HepG2 (cell line): ENCODE data around the gene CDT1. TPM values are rescaled to one million over a fixed set of nuclear protein-coding genes. Genes with fewer than 3 reads are reported as not detected.

ENCODE experiments used
- ATAD3A ChIP-seq: sonication (generic); formaldehyde crosslinking; IDR thresholded peaks from 2 replicates; pipeline ENCODE4 v1.4.0; 2020; ENCODE audit warnings: missing genetic modification reagents
- CBFB ChIP-seq: sonication (generic); formaldehyde crosslinking; IDR thresholded peaks from 2 replicates; pipeline ENCODE4 v1.4.0; 2020; ENCODE audit warnings: missing genetic modification reagents
- DNMT1 ChIP-seq: sonication (generic); formaldehyde crosslinking; IDR thresholded peaks from 2 replicates; pipeline ENCODE4 v1.5.1; 2020; ENCODE audit warnings: mild to moderate bottlenecking, missing genetic modification reagents
- FOXP4 ChIP-seq: sonication (generic); formaldehyde crosslinking; IDR thresholded peaks from 2 replicates; pipeline ENCODE4 v1.4.0; 2020; ENCODE audit warnings: missing genetic modification reagents
- HBP1 ChIP-seq: IDR thresholded peaks from 2 replicates; pipeline ENCODE4 v1.6.1; 2016; ENCODE audit warnings: low read depth, control low read depth
- HHEX ChIP-seq: IDR thresholded peaks from 2 replicates; pipeline ENCODE4 v1.6.1; 2016; ENCODE audit warnings: control low read depth
- HOXA3 ChIP-seq: sonication (generic); formaldehyde crosslinking; IDR thresholded peaks from 2 replicates; pipeline ENCODE4 v1.5.0; 2020; ENCODE audit warnings: missing genetic modification reagents
- HOXA7 ChIP-seq: sonication (generic); formaldehyde crosslinking; IDR thresholded peaks from 2 replicates; pipeline ENCODE4 v1.8.1; 2022; ENCODE audit warnings: mild to moderate bottlenecking, missing genetic modification reagents, moderate library complexity
- JUND ChIP-seq: sonication (generic); formaldehyde crosslinking; IDR thresholded peaks from 2 replicates; pipeline ENCODE4 v1.8.0; 2022; ENCODE audit warnings: mild to moderate bottlenecking, missing genetic modification reagents
- KAT8 ChIP-seq: IDR thresholded peaks from 2 replicates; pipeline ENCODE4 v1.6.1; 2016; ENCODE audit warnings: missing genetic modification reagents, missing compliant biosample characterization
- MAF1 ChIP-seq: sonication (generic); formaldehyde crosslinking; IDR thresholded peaks from 2 replicates; pipeline ENCODE4 v1.5.0; 2020; ENCODE audit warnings: missing genetic modification reagents, borderline replicate concordance
- NONO ChIP-seq, 2 experiments: fragments of 450-650 bp in 1 of 2; sonication (generic) in 1 of 2; formaldehyde crosslinking in 1 of 2; IDR thresholded peaks in 1 of 2; conservative IDR thresholded peaks in 1 of 2; 2 replicates each; pipeline versions ENCODE4 v1.6.1 to v1.8.0; 2017 to 2022; ENCODE audit warnings: mild to moderate bottlenecking in 1 of 2, missing genetic modification reagents in 1 of 2, moderate library complexity in 1 of 2
- PHF21A ChIP-seq: sonication (generic); formaldehyde crosslinking; IDR thresholded peaks from 2 replicates; pipeline ENCODE4 v1.5.0; 2020; ENCODE audit warnings: mild to moderate bottlenecking, missing genetic modification reagents
- RNF219 ChIP-seq: sonication (generic); formaldehyde crosslinking; IDR thresholded peaks from 2 replicates; pipeline ENCODE4 v1.5.0; 2020; ENCODE audit warnings: mild to moderate bottlenecking, missing genetic modification reagents
- RORA ChIP-seq: sonication (generic); formaldehyde crosslinking; IDR thresholded peaks from 2 replicates; pipeline ENCODE4 v1.5.0; 2020; ENCODE audit warnings: mild to moderate bottlenecking, missing genetic modification reagents, moderate library complexity
- TBX3 ChIP-seq: fragments of 450-650 bp; IDR thresholded peaks from 2 replicates; pipeline ENCODE4 v1.6.1; 2017; ENCODE audit warnings: antibody characterized with exemption, mild to moderate bottlenecking, inconsistent platforms, borderline replicate concordance
- TCF12 ChIP-seq, 2 experiments: fragments of 450-650 bp in 1 of 2; sonication (generic) in 1 of 2; formaldehyde crosslinking in 1 of 2; IDR thresholded peaks; 2 replicates each; pipeline versions ENCODE4 v1.6.1 to v1.8.0; 2017 to 2022; ENCODE audit warnings: antibody characterized with exemption in 1 of 2, mild to moderate bottlenecking in 1 of 2, missing genetic modification reagents in 1 of 2, moderate library complexity in 1 of 2
- TFDP1 ChIP-seq: IDR thresholded peaks from 2 replicates; pipeline ENCODE4 v1.6.1; 2016; ENCODE audit warnings: missing compliant biosample characterization, missing genetic modification reagents, borderline replicate concordance
- ZNF564 ChIP-seq: sonication (generic); formaldehyde crosslinking; IDR thresholded peaks from 2 replicates; pipeline ENCODE4 v1.8.1; 2023; ENCODE audit warnings: mild to moderate bottlenecking, missing genetic modification reagents
- ZNF597 ChIP-seq: sonication (generic); formaldehyde crosslinking; IDR thresholded peaks from 2 replicates; pipeline ENCODE4 v1.5.0; 2020; ENCODE audit warnings: missing genetic modification reagents
- ZNF629 ChIP-seq: sonication (generic); formaldehyde crosslinking; conservative IDR thresholded peaks from 2 replicates; pipeline ENCODE4 v1.5.0; 2020; ENCODE audit warnings: missing genetic modification reagents
- ZNF7 ChIP-seq: IDR thresholded peaks from 2 replicates; pipeline ENCODE4 v1.6.1; 2016; ENCODE audit warnings: missing biosample characterization, missing genetic modification reagents
- ZNF768 ChIP-seq: sonication (generic); formaldehyde crosslinking; IDR thresholded peaks from 2 replicates; pipeline ENCODE4 v1.4.0; 2020; ENCODE audit warnings: missing genetic modification reagents
- polyA plus RNA-seq, 8 experiments: library from polyadenylated mRNA; depleted of rRNA in 3 of 8; stranded (reverse) in 7 of 8; unstranded in 1 of 8; fragments of >200 nt; fragmentation: Illumina TruSeq in 4 of 8; extraction: Trizol in 4 of 8; gene quantifications; 2 replicates each; pipeline versions ENCODE4 v1.2.1 to v1.2.3, GENCODE V29; 2011 to 2016; ENCODE audit warnings: low read depth in 4 of 8, missing spikeins in 1 of 8, mixed read lengths in 1 of 8; ENCODE audit not compliant: insufficient read depth in 1 of 8
- total RNA-seq, 5 experiments: library from RNA; depleted of rRNA; stranded (reverse); fragments of >200 nt; fragmentation: Illumina TruSeq; extraction: Trizol; gene quantifications; 2 replicates each; pipeline ENCODE4 v1.2.3, GENCODE V29; 2016; ENCODE audit warnings: low read depth in 1 of 5

CDT1 gene
- total and polyA plus RNA-seq, 2 of the 13 experiments (the other 11 are each of a cell fraction or from before 2014, with no cell fraction given), result 23.1 to 23.8 TPM

GRCh38 chr16:88760424-88761142 lies 43.0 kb upstream of the CDT1 start (continued):
- TF ChIP-seq HBP1 (CRISPR knock-in tag) (no peak), ATAD3A (CRISPR knock-in tag) (no peak), ZNF564 (CRISPR knock-in tag) (no peak), ZNF7 (CRISPR knock-in tag) (no peak), HOXA3 (no peak), HOXA7 (CRISPR knock-in tag) (no peak), TFDP1 (CRISPR knock-in tag) (no peak), ZNF629 (CRISPR knock-in tag) (no peak), CBFB (no peak), TBX3 (no peak), PHF21A (CRISPR knock-in tag) (peak; percentile 40; the same call in 1 of the 2 replicates), RORA (no peak), NONO (IDR thresholded peaks at IDR 0.05) (no peak), NONO (CRISPR knock-in tag; conservative IDR thresholded peaks at IDR 0.05) (no peak), JUND (CRISPR knock-in tag) (no peak), ZNF768 (CRISPR knock-in tag) (no peak), FOXP4 (CRISPR knock-in tag) (no peak), KAT8 (CRISPR knock-in tag) (no peak), MAF1 (CRISPR knock-in tag) (no peak), ZNF597 (no peak), TCF12 (IDR thresholded peaks at IDR 0.05) (no peak), TCF12 (CRISPR knock-in tag; IDR thresholded peaks at IDR 0.05) (no peak), DNMT1 (CRISPR knock-in tag) (no peak), RNF219 (CRISPR knock-in tag) (no peak), HHEX (CRISPR knock-in tag) (no peak)
